HepG2 (cell line): ENCODE results near the gene FGF21. TPM values are rescaled to one million over a fixed set of nuclear protein-coding genes. Genes with fewer than 3 reads are reported as not detected.

ENCODE experiments used
- DBP ChIP-seq: sonication (generic); formaldehyde crosslinking; IDR thresholded peaks from 2 replicates; pipeline ENCODE4 v1.4.0; 2020; ENCODE audit warnings: missing genetic modification reagents; ENCODE audit errors: not compliant biosample characterization
- E2F2 ChIP-seq: sonication (generic); formaldehyde crosslinking; IDR thresholded peaks from 2 replicates; pipeline ENCODE4 v1.4.0; 2020; ENCODE audit warnings: missing genetic modification reagents, borderline replicate concordance
- ELF1 ChIP-seq: sonication (generic); formaldehyde crosslinking; IDR thresholded peaks from 2 replicates; pipeline ENCODE4 v1.4.0; 2020; ENCODE audit warnings: missing genetic modification reagents
- ELF3 ChIP-seq: IDR thresholded peaks from 2 replicates; pipeline ENCODE4 v1.6.1; 2016; ENCODE audit warnings: missing genetic modification reagents, missing compliant biosample characterization
- GZF1 ChIP-seq: sonication (generic); formaldehyde crosslinking; IDR thresholded peaks from 2 replicates; pipeline ENCODE4 v1.5.1; 2020; ENCODE audit warnings: mild to moderate bottlenecking, missing genetic modification reagents
- HDAC2 ChIP-seq: sonication (generic); formaldehyde crosslinking; IDR thresholded peaks from 2 replicates; pipeline ENCODE4 v1.4.0; 2020; ENCODE audit warnings: missing genetic modification reagents
- ISL2 ChIP-seq: sonication (generic); formaldehyde crosslinking; IDR thresholded peaks from 2 replicates; pipeline ENCODE4 v1.5.0; 2020; ENCODE audit warnings: missing genetic modification reagents
- JUN ChIP-seq: sonication (generic); formaldehyde crosslinking; IDR thresholded peaks from 2 replicates; pipeline ENCODE4 v1.4.0; 2020; ENCODE audit warnings: mild to moderate bottlenecking, missing genetic modification reagents
- MEIS2 ChIP-seq: sonication (generic); formaldehyde crosslinking; IDR thresholded peaks from 2 replicates; pipeline ENCODE4 v1.9.0; 2021; ENCODE audit warnings: mild to moderate bottlenecking, missing genetic modification reagents
- PLSCR1 ChIP-seq: sonication (generic); formaldehyde crosslinking; IDR thresholded peaks from 2 replicates; pipeline ENCODE4 v1.5.0; 2020; ENCODE audit warnings: missing genetic modification reagents, mild to moderate bottlenecking, borderline replicate concordance
- RERE ChIP-seq: IDR thresholded peaks from 2 replicates; pipeline ENCODE4 v1.6.1; 2016; ENCODE audit warnings: low read depth, missing genetic modification reagents, missing compliant biosample characterization
- U2AF1 ChIP-seq: fragments of 200-400 bp; formaldehyde crosslinking; optimal IDR thresholded peaks from 2 replicates; pipeline ENCODE3; 2017; ENCODE audit warnings: mild to moderate bottlenecking, low read depth, low read length
- YEATS4 ChIP-seq: sonication (generic); formaldehyde crosslinking; IDR thresholded peaks from 2 replicates; pipeline ENCODE4 v1.4.0; 2020; ENCODE audit warnings: missing genetic modification reagents, borderline replicate concordance
- ZBTB10 ChIP-seq: sonication (generic); formaldehyde crosslinking; IDR thresholded peaks from 2 replicates; pipeline ENCODE4 v1.4.0; 2020; ENCODE audit warnings: missing genetic modification reagents, borderline replicate concordance
- ZBTB43 ChIP-seq: sonication (generic); formaldehyde crosslinking; conservative IDR thresholded peaks from 2 replicates; pipeline ENCODE4 v1.4.0; 2020; ENCODE audit warnings: missing genetic modification reagents
- ZBTB7B ChIP-seq: sonication (generic); formaldehyde crosslinking; IDR thresholded peaks from 2 replicates; pipeline ENCODE4 v1.4.0; 2020; ENCODE audit warnings: missing genetic modification reagents
- ZNF343 ChIP-seq: sonication (generic); formaldehyde crosslinking; IDR thresholded peaks from 2 replicates; pipeline ENCODE4 v1.4.0; 2020; ENCODE audit warnings: mild to moderate bottlenecking, missing genetic modification reagents
- ZNF839 ChIP-seq: sonication (generic); formaldehyde crosslinking; IDR thresholded peaks from 2 replicates; pipeline ENCODE4 v1.4.0; 2020; ENCODE audit warnings: missing genetic modification reagents, mild to moderate bottlenecking, borderline replicate concordance
- polyA plus RNA-seq, 8 experiments: library from polyadenylated mRNA; depleted of rRNA in 3 of 8; stranded (reverse) in 7 of 8; unstranded in 1 of 8; fragments of >200 nt; fragmentation: Illumina TruSeq in 4 of 8; extraction: Trizol in 4 of 8; gene quantifications; 2 replicates each; pipeline versions ENCODE4 v1.2.1 to v1.2.3, GENCODE V29; 2011 to 2016; ENCODE audit warnings: low read depth in 4 of 8, missing spikeins in 1 of 8, mixed read lengths in 1 of 8; ENCODE audit not compliant: insufficient read depth in 1 of 8
- total RNA-seq, 5 experiments: library from RNA; depleted of rRNA; stranded (reverse); fragments of >200 nt; fragmentation: Illumina TruSeq; extraction: Trizol; gene quantifications; 2 replicates each; pipeline ENCODE4 v1.2.3, GENCODE V29; 2016; ENCODE audit warnings: low read depth in 1 of 5

The FGF21 gene
- total and polyA plus RNA-seq, 2 of the 13 experiments (the other 11 are each of a cell fraction or from before 2014, with no cell fraction given): 0.17 TPM; not detected in 1

GRCh38 chr19:48757741-48758144 lies 2.4 kb downstream of the FGF21 start (continued):
- TF ChIP-seq PLSCR1: no peak
- no peak for TF ChIP-seq RERE
- no peak for TF ChIP-seq U2AF1
- peak; percentile 43; the same call in 1 of the 2 replicates for TF ChIP-seq YEATS4 (CRISPR knock-in tag)
- peak; percentile 64 for TF ChIP-seq ELF1 (CRISPR knock-in tag)
- TF ChIP-seq ISL2: no peak
- 0 out of 2 replicates have a peak, but pooled peaks have one; percentile 45 for TF ChIP-seq ZBTB10
- no peak for TF ChIP-seq DBP (CRISPR knock-in tag)
- peak; percentile 84 for TF ChIP-seq ELF3 (CRISPR knock-in tag)
- peak; percentile 47; the same call in 1 of the 2 replicates for TF ChIP-seq HDAC2 (CRISPR knock-in tag)
- TF ChIP-seq MEIS2 (CRISPR knock-in tag): 0 out of 2 replicates have a peak, but pooled peaks have one; percentile 22
- TF ChIP-seq ZBTB43 (CRISPR knock-in tag): 0 out of 2 replicates have a peak, but pooled peaks have one; percentile 55
- TF ChIP-seq JUN (CRISPR knock-in tag): no peak
- TF ChIP-seq ZNF839 (CRISPR knock-in tag): no peak
- no peak for TF ChIP-seq GZF1 (CRISPR knock-in tag)
- TF ChIP-seq E2F2: no peak
- no peak for TF ChIP-seq ZNF343 (CRISPR knock-in tag)
- peak; percentile 73 for TF ChIP-seq ZBTB7B
